ENCODE measurements around the gene UBE2F.
"Not testable (repeated sequence)": the region's sequence is repeated elsewhere in the genome, so short reads cannot be mapped to it uniquely, and the experiment has no call there.

UBE2F gene

DNA sequence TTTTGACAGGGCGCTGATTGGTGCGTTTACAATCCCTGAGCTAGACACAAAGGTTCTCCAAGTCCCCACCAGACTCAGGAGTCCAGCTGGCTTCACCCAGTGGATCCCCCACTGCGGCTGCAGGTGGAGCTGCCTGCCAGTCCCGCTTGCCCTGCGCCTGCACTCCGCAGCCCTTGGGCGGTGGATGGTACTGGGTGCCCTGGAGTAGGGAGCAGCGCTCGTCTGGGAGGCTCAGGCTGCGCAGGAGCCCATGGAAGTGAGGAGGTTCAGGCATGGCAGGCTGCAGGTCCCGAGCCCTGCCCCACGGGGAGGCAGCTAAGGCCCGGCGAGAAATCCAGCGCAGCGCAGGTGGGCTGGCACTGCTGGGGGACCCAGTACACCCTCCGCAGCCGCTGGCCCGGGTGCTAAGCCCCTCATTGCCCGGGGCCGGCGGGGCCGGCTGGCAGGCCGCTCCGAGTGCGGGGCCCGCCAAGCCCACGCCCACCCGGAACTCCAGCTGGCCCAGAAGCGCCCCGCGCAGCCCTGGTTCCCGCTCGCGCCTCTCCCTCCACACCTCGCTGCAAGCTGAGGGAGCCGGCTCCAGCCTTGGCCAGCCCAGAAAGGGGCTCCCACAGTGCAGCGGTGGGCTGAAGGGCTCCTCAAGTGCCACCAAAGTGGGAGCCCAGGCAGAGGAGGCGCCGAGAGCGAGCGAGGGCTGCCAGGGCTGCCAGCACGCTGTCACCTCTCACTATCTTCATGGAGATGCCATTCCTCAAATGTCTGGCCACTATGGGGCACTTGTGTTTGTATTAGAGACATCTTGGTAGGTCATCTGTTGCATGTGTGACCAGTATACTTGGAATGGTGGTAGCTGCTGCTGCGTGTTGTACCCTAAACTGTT, 91.1 kb downstream of the UBE2F start:
- not testable (repeated sequence) for DNase-seq

GRCh38 chr2:238059505-238059904, 92.7 kb downstream of the UBE2F start:
- no peak for DNase-seq

- DNase-seq = no peak
Measured at GRCh38 chr2:238060096-238060541, 93.3 kb downstream of the UBE2F start.

- peak; percentile 96 for DNase-seq
Measured at GRCh38 chr2:238060542-238061314, 93.9 kb downstream of the UBE2F start, which contains the start of gene SCLY. SCLY (plus strand) TSS chr2:238061001; CDS start chr2:238061055, 54 bp downstream.

GRCh38 chr2:238061315-238062202, 94.7 kb downstream of the UBE2F start:
- DNase-seq = peak; percentile 5

DNA sequence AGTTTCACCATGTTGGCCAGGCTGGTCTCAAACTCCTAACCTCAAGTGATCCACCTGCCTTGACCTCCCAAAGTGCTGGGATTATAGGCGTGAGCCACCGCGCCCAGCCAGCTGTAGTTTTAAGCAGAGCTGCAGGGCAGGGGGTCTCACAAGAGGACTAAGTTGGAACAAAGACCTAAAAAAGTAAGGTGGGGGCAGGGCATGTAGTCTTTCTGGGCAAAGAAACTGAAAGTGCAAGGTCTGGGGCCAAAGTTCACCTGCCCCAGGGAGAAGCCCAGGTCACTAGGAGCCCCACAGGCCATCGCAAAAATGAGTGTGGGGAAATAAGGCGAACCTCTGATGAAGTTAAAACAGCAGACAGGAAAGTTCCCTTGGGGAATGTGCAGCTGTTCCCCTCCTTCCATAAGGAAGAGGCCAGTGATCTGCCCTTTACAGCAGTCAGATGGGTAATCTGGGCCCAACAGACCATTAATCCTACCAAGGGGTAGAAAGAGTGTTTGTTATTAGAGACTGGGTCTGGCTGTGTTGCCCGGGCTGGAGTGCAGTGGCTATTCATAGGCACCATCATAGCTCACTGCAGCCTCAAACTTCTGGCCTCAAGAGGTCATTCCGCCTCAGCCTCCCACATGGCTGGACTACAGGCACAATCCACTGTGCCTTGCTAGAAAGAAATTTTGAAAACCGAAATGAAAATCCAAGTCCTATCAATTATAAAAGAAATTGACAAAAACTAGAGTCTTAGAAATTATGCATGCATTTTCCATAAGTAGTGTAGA, 96.8 kb downstream of the UBE2F start:
- no peak for DNase-seq

DNA sequence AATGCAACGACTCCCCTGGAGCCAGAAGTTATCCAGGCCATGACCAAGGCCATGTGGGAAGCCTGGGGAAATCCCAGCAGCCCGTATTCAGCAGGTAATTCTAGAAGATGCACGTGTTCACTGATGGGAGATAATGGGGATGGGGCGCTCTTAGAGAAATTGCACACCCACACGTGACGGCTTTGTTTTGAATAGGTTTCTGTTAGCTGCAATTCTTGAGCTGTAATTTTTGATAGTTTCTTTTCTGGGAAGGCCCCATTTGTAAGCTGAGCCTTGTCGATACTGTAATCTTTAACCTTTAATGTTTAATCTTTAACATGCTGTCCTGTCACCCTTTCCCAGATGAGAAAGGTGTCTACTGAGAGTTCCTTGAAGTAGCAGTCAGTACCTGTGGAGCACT, 97.6 kb downstream of the UBE2F start:
- DNase-seq = no peak

GRCh38 chr2:238065071-238065846, 98.4 kb downstream of the UBE2F start:
- no peak for DNase-seq

GRCh38 chr2:238066218-238066617, 99.4 kb downstream of the UBE2F start:
- no peak for DNase-seq

GRCh38 chr2:238066718-238067117, 99.9 kb downstream of the UBE2F start:
- DNase-seq = not testable (repeated sequence)

GRCh38 chr2:238067939-238068338, 101.1 kb downstream of the UBE2F start:
- no peak for DNase-seq

GRCh38 chr2:238069021-238069709, 102.4 kb downstream of the UBE2F start:
- DNase-seq = no peak

DNA sequence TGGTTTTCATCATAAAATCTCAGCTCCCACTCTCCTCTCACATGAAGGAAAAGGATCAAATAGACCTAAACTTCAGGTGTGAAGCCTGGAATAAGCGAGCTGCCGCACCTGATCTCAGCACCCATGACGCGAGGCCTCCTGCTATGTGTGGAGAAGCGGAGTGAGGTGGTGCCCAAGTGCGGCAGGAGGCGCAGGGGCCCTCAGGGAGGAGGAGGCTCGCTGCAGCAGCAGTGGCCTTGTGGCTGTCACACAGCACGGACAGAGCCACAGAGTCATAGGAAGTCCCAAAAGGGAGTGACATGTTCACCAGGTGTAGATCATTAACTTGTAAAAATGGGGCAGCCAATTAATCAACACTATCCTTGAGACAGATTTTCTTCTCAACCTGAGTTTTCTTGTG, 103.1 kb downstream of the UBE2F start:
- DNase-seq = no peak

- no peak for DNase-seq
Measured at GRCh38 chr2:238075397-238075796, 108.6 kb downstream of the UBE2F start.

DNA sequence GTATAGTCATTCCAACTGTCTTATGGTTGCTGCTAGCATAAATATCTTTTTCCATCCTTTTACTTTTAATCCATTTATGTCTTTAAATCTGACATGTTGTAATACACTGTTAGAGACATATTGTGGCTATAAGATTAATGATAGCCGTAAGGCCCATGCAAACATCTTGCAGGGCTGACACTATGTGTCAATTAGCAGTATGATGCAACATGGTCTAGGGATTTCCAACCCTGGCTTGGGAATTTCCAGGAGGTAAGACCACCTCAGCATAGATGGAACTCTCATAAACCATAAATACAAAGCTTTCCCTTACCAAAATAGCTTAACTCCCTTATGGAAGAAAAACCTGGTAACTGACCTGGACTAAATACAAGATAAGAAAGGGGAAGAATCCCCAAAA, 110.5 kb downstream of the UBE2F start:
- no peak for DNase-seq

- no peak for DNase-seq
Measured at GRCh38 chr2:238079874-238080327, 113.1 kb downstream of the UBE2F start.

- no peak for DNase-seq
Measured at GRCh38 chr2:238080518-238080917, 113.7 kb downstream of the UBE2F start.

DNA sequence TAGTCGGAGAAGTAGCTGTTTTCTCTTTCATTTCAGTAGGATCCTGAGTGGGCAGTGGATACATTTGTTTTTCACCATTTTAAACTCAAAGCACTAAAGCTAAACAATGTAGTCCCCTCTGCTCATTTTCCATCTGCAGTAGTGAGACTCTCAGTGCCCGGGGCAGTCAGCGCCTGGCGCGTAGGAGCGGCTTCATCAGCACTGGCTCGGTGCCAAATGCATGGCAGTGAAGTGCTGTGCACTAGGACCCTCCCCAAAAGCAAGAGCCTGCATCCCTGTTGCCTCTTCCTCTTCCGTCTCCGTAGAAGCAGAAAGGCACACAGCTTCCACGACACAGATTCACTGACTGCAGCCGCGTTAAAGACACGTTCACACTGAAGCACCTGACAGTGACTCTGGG, 114.3 kb downstream of the UBE2F start:
- no peak for DNase-seq

DNA sequence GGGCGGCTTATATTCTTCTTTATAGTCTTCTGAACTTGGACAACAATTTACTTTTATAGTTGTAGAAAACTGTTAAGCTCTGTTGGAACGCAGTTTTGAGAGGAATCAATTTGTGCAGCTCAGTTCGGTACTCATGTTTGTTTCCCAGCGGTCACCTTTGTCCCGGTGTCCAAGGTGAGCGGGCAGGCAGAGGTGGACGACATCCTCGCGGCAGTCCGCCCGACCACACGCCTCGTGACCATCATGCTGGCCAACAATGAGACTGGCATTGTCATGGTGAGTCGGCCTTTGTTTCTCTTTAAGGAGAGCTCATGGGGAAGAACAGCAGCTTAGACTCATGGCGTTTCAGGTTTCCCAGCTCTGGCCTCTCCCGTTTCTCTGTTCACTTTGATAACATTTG, 114.7 kb downstream of the UBE2F start:
- DNase-seq = no peak

GRCh38 chr2:238082151-238082550, 115.3 kb downstream of the UBE2F start:
- no peak for DNase-seq

All from NCI-H2107 (cell line).